Effector CD8-positive, alpha-beta T cell (primary cell): ENCODE measurements around the gene CRAMP1.
A peak's percentile ranks its signal among the peaks of the same experiment; 100 is the strongest.
"Not testable (repeated sequence)": the region's sequence is repeated elsewhere in the genome, so short reads cannot be mapped to it uniquely, and the experiment has no call there.

Experiments used
- DNase-seq: peaks from one replicate; lab custom pipeline; 2025; lab: John Stamatoyannopoulos, UW

CRAMP1 gene

GRCh38 chr16:1710811-1711507, 98.8 kb downstream of the CRAMP1 start:
- DNase-seq, result no peak

GRCh38 chr16:1712791-1713261, 100.7 kb downstream of the CRAMP1 start:
- no peak for DNase-seq

- no peak for DNase-seq
Measured at GRCh38 chr16:1713331-1713730, 101.2 kb downstream of the CRAMP1 start.

GRCh38 chr16:1713933-1714332, 101.8 kb downstream of the CRAMP1 start:
- DNase-seq, result no peak

GRCh38 chr16:1715220-1715619, 103.1 kb downstream of the CRAMP1 start:
- DNase-seq, result no peak

- DNase-seq, result not testable (repeated sequence)
Measured at GRCh38 chr16:1718236-1718635, 106.1 kb downstream of the CRAMP1 start.

- not testable (repeated sequence) for DNase-seq
Measured at GRCh38 chr16:1719559-1720229, 107.5 kb downstream of the CRAMP1 start.

- DNase-seq, result no peak
Measured at GRCh38 chr16:1721372-1721771, 109.2 kb downstream of the CRAMP1 start.

- peak; percentile 25 for DNase-seq
Measured at GRCh38 chr16:1723450-1724147, 111.4 kb downstream of the CRAMP1 start.

- DNase-seq, result no peak
Measured at GRCh38 chr16:1724491-1724890, 112.3 kb downstream of the CRAMP1 start.

- DNase-seq, result no peak
Measured at GRCh38 chr16:1726661-1727502, 114.7 kb downstream of the CRAMP1 start.
